SU-DHL-6 (cell line): ENCODE measurements around the gene LGR4.

ENCODE experiments used
- CTCF ChIP-seq: fragments of 200-600 bp; sonication (generic); IDR thresholded peaks from one replicate; pipeline ENCODE4 v1.5.1; 2017; ENCODE audit warnings: antibody characterized with exemption, mild to moderate bottlenecking, low read length, moderate library complexity; ENCODE audit not compliant: insufficient read depth, poor library complexity, severe bottlenecking
- EZH2phosphoT487 ChIP-seq: fragments of 200-600 bp; sonication (generic), shearing (Covaris generic); conservative IDR thresholded peaks from 2 replicates; pipeline ENCODE4 v1.6.1; 2018; ENCODE audit warnings: mild to moderate bottlenecking, antibody characterized with exemption, low read length, moderate library complexity, mixed read lengths

GRCh38 chr11:27330633-27331270, 141.8 kb downstream of the LGR4 start:
- no peak for TF ChIP-seq EZH2phosphoT487
- TF ChIP-seq CTCF, result no peak
